HG02763 (cell line): Measurements from ENCODE around the gene TBPL1.

Source experiments
- ATAC-seq: cut with Tn5 transposase; IDR thresholded peaks from one replicate; pipeline ENCODE4 v1.9.1; 2021; ENCODE audit warnings: mild to moderate bottlenecking, moderate library complexity; ENCODE audit not compliant: unreplicated experiment

TBPL1 gene

DNA sequence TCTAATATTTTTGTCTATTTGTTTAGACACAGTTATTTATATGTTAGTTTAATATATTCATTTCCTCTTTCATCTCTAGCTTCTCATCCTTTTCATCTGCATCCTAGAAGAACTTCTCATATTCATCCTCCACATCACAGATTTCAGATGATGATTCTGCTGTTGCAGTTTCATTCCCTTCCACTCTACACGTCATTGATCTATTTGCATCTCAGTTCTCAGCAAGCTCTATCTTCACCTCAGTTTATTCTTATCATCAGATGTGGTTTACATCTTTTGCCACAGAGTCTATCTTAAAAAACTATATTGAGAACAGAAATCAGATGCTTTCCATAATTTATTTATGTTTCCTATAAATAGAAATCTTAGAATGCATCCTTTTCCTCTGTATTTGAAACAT lies 86.1 kb downstream of the TBPL1 start:
- no peak for ATAC-seq
